GM10266 (cell line): Measurements from ENCODE around the gene UGT1A7.

Experiments used
- DNase-seq: peaks from one replicate; pipeline ENCODE4 v3.0.0; 2012; ENCODE audit errors: extremely low spot score
- TF ChIP-seq, protein P1 (sequence below): IDR thresholded peaks from 2 replicates; pipeline ENCODE4 v1.5.1; 2012; ENCODE audit warnings: mild to moderate bottlenecking, low read depth; ENCODE audit not compliant: control insufficient read depth, insufficient read depth; ENCODE audit errors: missing control alignments

The UGT1A7 gene

DNA sequence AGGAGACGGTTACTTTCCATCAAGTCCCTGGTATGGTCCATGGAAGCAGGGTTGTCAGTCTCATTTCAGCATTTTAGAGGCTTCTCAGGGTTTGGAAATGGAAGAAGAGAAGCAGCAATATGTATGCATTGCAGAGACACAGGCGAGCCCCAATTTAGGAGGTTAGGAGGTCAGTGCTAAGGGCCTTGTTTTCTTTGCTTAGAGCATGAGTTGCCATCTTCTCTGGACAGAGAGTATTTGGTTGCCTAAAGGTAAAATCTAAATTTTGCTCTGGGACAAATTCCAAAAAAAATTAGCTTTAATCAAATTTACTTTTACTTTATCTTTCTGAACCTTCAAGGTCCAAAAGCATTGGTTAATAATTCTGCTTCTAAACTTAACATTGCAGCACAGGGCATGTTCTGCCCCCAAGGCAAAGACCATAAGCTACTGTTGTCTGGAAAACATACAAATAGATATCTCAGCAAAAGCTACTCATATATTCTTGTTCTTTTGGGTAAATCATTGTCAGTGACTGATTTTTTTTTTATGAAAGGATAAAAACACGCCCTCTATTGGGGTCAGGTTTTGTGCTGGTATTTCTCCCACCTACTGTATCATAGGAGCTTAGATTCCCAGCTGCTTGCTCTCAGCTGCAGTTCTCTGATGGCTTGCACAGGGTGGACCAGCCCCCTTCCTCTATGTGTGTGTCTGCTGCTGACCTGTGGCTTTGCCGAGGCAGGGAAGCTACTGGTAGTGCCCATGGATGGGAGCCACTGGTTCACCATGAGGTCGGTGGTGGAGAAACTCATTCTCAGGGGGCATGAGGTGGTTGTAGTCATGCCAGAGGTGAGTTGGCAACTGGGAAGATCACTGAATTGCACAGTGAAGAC, 10.2 kb upstream of the UGT1A7 start, which contains the start of gene UGT1A9:
Gene UGT1A9 (plus strand): TSS at position 609 of the 872 bp plus-strand sequence. CDS start 37 bp downstream, at position 646.
- DNase-seq = no peak
- TF ChIP-seq, protein P1, sequence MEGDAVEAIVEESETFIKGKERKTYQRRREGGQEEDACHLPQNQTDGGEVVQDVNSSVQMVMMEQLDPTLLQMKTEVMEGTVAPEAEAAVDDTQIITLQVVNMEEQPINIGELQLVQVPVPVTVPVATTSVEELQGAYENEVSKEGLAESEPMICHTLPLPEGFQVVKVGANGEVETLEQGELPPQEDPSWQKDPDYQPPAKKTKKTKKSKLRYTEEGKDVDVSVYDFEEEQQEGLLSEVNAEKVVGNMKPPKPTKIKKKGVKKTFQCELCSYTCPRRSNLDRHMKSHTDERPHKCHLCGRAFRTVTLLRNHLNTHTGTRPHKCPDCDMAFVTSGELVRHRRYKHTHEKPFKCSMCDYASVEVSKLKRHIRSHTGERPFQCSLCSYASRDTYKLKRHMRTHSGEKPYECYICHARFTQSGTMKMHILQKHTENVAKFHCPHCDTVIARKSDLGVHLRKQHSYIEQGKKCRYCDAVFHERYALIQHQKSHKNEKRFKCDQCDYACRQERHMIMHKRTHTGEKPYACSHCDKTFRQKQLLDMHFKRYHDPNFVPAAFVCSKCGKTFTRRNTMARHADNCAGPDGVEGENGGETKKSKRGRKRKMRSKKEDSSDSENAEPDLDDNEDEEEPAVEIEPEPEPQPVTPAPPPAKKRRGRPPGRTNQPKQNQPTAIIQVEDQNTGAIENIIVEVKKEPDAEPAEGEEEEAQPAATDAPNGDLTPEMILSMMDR = no peak

DNA sequence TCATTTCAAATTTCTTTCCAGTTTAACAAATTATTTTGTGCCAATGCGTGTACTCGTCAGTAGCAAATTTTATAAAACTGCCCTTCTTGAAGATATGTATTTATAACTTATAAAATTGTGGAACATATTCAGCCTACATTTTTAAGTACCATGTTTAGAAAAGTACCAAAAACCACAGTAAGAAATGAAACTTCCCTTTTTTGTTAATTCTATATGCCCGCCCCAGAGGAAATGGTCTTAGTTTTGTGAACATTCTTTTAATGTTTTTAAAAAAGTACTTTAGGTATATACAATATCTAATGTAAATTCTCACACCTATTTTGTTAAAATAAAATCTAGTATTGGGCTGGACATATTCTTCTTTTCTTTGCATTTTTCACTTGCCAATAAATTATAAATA, 8.8 kb upstream of the UGT1A7 start:
- DNase-seq = no peak
- TF ChIP-seq, protein P1 = no peak

DNA sequence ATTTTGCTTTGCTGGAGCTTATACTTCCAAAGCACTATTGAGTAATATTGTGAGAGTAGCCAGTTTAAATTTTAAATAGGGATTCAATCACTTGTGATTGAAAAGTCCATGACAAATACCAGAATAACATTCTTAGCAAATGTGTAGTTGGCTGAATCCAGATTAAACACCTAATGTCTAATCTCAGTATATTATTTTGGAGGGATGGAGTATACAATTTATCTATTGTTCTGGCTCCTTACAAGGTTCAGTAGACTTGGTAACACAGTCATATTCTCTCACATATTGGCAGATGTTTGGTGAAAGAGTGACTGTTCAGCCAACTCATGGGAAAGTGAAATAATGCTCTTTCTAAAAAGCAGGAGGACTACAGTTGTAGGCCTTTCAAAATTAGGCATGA, 7.8 kb upstream of the UGT1A7 start:
- TF ChIP-seq, protein P1 = no peak

DNA sequence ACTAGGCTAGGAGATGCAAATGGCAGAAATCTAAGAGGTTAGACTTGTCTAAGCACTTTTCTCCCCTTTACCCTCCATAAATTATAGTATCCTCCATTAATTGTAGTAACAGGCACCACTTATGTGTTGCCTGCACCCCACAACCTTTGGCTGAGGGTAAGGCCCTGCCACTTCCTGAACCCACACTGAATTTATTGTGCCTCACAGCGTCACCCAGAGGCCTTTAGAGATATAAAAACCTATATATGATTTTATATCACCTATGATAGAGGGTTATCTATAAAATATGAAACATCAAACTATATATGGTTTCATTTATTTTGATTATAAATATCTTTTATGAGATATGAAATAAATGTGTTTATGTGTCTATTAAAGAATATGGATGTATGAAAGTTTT, 7.4 kb upstream of the UGT1A7 start:
- DNase-seq = no peak
- TF ChIP-seq, protein P1 = no peak

More for the DNA sequence above, 7.8 kb upstream of the UGT1A7 start:
- no peak for DNase-seq

DNA sequence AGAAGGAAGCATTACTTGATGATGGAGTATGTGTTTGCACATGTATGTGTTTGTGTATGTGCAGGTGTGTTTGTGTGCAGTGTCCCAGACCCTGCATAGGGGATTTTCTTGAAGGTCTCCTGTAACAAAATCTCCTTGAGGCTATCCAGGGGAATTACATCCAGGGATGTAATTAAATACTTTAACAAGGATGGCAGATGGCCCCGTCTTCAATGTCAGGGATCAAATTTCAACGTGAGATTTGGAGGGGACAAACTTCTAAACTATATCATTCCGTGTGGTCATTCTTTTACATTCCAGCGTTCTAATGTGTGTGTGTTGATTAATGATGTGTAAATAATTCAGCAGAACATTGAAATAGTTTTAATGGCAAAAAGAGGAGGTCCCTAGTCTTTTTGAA, 6.7 kb upstream of the UGT1A7 start:
- DNase-seq = no peak
- TF ChIP-seq, protein P1 = no peak

DNA sequence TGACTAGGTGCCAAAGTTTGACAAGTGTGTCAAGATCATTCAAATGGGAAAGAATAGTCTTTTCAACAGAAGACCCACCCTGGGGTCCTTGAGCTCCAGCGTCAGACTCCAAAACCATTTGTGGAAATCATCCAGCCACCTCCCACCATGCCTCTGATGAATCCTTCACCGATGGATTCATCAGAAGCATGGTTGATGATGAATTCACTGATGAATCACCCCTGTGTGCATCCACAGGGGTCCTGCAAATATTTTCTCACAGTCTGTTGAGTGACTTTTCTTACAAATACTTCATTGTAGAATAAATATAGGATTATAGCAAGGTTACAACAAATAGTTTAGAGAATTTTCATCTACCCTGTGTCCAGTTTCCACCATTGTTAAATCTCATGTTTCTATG, 5.7 kb upstream of the UGT1A7 start:
- DNase-seq = no peak
- TF ChIP-seq, protein P1 = no peak

DNA sequence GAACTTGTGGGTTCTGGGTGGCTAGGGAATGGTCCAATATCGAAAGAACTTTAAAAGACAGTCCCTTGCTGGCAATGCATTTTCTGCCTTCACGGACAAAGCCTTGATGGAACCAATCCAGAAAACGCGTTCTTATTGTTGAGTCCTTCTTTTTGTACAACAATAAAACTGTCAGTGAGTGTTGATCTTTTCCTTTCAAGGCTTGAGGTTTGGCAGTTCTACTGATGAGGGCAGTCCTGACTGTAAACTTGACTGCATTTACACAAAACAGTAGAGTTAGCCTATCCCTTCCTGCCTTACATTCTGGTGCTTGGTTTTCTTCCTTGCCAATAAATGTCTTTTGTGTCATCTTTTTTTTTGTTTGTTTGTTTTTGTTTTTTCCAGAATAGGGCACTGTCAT, 2.5 kb upstream of the UGT1A7 start:
- TF ChIP-seq, protein P1 = no peak
- DNase-seq = no peak
